GM18519 (cell line): ENCODE results near the gene C1QTNF8.

ENCODE experiments used
- ATAC-seq: cut with Tn5 transposase; IDR thresholded peaks from one replicate; pipeline ENCODE4 v1.9.1; 2021; ENCODE audit warnings: mild to moderate bottlenecking, moderate library complexity; ENCODE audit not compliant: unreplicated experiment, low FRiP score

The C1QTNF8 gene

GRCh38 chr16:1066584-1067172 is 29.4 kb downstream of the C1QTNF8 start:
- ATAC-seq = no peak

GRCh38 chr16:1065469-1066128 is 30.4 kb downstream of the C1QTNF8 start:
- no peak for ATAC-seq

DNA sequence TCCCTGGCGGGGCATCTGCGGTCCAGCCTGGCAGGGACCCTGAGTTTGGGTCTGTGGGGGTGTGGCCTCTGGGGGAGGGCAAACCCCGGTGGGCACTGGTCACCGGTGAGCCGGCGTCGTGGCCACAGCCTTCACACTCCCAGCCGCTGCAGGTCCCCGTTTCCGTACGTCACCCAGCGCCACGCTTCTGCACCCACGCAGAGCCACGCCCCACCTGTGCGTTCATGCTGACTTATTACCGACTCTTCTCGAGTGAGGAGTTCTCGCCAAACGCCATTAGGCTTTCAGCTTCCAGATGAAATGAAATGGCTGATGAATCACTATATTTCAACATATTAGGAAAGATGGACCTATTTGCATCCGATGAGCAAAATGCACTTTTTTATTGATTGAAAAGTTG is 32.3 kb downstream of the C1QTNF8 start:
- ATAC-seq = no peak

GRCh38 chr16:1062895-1063294 is 33.1 kb downstream of the C1QTNF8 start:
- no peak for ATAC-seq

GRCh38 chr16:1061769-1062505 is 34.1 kb downstream of the C1QTNF8 start:
- no peak for ATAC-seq

GRCh38 chr16:1060416-1061340 is 35.4 kb downstream of the C1QTNF8 start:
- no peak for ATAC-seq

DNA sequence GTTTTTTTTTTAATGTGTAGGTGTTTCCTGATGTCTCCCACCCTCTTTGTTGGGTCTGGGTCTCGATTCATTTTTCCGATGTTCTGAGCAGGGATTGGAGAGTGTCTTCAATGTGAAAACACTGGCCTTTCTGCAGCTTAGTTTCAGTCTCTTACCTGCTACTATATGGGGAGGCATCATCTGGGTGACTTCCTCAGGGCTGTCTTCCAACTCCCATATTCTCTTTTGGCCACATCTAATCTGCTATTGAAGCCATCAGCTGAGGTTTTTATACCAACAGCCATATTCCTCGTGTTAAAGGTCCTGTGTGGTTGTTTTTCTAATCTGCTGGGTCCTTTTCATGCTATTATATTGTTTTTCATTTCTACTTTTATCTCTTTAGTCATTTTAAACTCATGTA is 36.7 kb downstream of the C1QTNF8 start:
- no peak for ATAC-seq

- no peak for ATAC-seq
Observed at GRCh38 chr16:1058216-1058615, 37.8 kb downstream of the C1QTNF8 start.

GRCh38 chr16:1057252-1057932 is 38.7 kb downstream of the C1QTNF8 start:
- ATAC-seq = no peak

GRCh38 chr16:1056196-1056595 is 39.8 kb downstream of the C1QTNF8 start:
- no peak for ATAC-seq

DNA sequence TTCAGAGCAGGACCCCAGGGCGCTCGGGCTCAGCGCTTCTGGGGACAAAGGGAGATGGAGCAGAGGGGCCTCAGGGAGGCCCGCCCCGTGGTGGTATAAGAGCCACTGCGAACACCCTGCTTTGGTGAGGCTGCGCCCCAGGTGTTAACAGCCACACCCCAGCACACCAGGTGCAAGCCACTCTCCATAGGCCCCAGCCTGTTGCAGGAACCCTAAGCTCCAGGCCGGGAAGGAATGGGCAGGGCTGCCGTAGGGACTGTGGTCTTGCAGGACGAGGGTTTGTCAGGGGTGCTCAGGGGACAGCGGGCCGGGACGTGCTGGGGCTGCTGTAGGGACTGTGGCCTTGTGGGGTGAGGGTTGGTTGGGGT is 40.5 kb downstream of the C1QTNF8 start:
- ATAC-seq = no peak

GRCh38 chr16:1054660-1055556 is 41.1 kb downstream of the C1QTNF8 start:
- ATAC-seq = no peak

DNA sequence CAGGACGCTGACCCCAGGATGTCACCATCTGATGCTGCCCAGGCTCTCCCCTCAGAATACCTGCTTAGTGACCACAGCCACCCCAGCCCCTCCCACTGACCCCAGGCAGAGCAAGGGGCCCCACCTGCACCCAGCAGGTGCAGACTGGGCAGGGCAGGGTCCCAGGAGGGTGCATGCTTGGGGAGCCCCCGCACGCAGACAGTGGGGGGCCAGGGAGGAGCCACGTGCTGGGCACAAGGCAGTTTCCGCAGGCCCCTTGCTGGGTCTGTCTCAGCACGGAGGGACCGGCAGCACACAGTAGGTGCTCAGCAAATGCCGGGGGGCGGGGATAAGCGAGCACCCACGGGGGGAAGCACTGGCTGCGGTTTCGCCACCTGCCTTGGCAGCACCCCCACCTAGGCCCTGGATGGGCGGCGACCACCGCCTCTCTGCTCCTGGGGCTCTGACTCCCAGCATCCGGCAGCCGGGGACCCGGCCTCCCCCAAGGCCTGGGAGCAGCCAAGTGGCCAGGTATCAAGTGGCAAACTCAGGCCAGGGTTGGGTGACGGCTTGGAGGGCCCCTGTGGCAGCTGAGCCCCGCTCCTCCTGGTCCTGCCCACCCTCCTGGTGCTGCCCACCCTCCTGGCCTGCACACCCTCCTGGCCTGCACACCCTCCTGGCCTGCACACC is 42.2 kb downstream of the C1QTNF8 start:
- no peak for ATAC-seq

DNA sequence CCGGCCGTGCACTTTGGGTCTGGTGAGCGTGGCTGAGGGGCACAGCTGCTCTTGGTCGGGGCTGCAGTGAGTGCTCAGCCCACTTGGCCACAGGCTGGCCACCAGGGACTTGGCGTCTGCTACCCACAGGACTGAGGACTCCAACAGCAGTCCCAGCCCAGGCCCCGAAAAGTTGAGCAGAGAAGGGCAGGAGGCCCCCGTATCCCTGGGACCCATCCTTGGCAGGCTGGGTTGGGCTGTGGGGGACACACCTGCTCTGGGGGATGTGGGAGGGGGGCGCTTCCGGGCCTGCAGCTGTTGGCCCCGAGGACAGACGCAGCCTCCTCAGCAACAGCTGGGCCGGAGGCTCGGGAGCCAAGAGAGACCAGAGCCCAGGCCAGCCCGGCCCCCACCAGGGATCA is 42.9 kb downstream of the C1QTNF8 start:
- no peak for ATAC-seq

DNA sequence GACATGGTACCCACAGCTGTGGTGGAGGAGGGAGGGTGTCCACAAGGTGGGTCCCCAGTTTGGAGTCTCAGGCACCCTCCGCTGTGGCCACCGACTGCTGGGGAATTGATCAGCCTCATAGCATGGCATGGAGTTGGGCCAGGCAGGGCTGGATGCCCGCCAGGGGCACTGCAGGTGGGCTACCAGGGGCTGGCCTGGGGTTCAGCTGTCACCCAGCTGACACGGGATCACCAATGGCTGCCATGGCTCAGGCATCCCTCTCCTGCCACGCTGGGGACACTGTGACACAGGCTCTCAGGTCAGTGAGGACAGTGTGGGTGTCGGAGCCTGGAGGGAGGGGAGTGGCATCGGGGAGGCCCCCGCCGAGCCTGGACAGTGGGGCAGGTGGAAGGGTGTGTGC is 43.3 kb downstream of the C1QTNF8 start:
- ATAC-seq = no peak

DNA sequence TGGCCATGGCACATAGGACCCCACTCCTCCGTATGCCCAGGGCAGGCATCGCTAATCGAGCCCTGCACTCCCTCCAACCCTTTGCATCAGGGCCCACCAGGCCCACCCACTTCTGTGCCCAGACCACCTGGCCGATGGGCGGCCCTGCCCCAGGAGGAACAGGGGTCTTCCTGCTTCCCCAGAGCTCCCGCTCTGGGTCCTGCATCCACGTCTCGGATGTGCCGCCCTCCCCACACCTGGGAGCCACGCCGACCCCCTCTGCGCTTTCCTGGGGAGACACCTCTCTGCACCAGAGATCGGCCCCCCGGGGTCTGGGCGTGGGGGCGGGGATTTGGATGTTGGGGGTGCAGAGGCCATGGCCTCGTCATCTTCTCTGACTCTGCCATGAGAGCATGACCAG is 44.6 kb downstream of the C1QTNF8 start:
- no peak for ATAC-seq

DNA sequence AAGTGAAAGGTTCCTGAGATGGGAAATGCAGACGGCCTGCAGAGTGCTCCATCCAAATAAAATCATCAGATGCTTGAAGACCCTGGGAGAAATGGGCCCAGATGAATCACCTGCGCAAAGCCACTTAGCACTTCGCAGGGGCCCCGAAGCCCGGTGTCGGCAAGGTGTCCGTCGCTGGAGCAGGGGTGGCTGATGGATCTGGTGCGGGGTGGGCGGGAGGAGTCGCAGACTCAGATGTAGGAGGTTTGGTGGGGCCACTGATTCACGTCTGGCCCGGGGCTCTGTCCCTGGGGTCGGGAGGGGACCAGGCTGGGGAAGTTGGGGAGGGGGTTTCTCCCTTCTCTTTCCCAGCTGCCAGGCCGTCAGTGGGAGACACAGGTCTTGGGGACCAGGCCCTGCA is 45.1 kb downstream of the C1QTNF8 start:
- no peak for ATAC-seq

DNA sequence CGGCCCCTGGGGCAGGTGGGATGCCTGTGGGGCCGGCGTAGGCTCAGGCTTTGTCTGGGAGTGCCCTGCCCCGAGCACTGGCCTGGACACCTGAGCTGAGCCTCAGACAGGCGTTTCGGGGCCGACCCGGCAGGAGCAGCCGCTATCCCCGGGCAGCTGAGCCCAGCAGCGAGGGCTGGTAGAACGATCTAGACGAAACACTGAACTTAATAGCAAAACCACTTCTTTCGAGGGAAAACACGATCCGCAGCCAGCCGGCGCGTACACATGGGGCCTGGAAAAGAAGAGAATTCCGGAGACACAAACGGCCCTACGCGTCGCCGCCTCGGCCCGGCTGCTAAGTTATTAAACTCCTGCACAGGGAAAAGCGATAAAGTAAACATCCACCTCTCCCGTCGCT is 45.5 kb downstream of the C1QTNF8 start:
- no peak for ATAC-seq

GRCh38 chr16:1049976-1050247 is 46.1 kb downstream of the C1QTNF8 start:
- ATAC-seq = no peak
